GM12878 (cell line): ENCODE results near the gene ACSS1. TPM values are rescaled to one million over a fixed set of nuclear protein-coding genes. Genes with fewer than 3 reads are reported as not detected.

Source experiments
- ATAC-seq: fragments of 200-7000 bp; cut with Tn5 transposase; 3 replicates; pipeline ENCODE4 v1.9.1; 2020; ENCODE audit warnings: mild to moderate bottlenecking, moderate library complexity
- BruUV-seq: library from RNA; stranded (reverse); fragments of 400-500 nt; replicated peaks from 2 replicates; lab custom pipeline; 2021; lab: Mats Ljungman, UMichigan
- CTCF ChIA-PET: fragments of 300-600 bp; sonication (Branson Sonifier 250); formaldehyde crosslinking; extraction: SDS; loops from one replicate; lab custom pipeline; 2021; ENCODE audit warnings: inconsistent platforms; lab: Yijun Ruan, JAX
- POLR2A ChIA-PET: fragments of 350-600 bp; formaldehyde crosslinking; extraction: SDS; loops from one replicate; lab custom pipeline; 2021; ENCODE audit warnings: inconsistent platforms; lab: Charles Lee
- RAD21 ChIA-PET: fragments of 300-600 bp; sonication (Branson Sonifier 250); formaldehyde crosslinking; loops from one replicate; lab custom pipeline; 2023; ENCODE audit warnings: antibody characterized with exemption; ENCODE audit not compliant: unreplicated experiment; lab: Charles Lee
- SMC1A ChIA-PET: fragments of 300-600 bp; sonication (Branson Sonifier 250); formaldehyde crosslinking; loops from one replicate; lab custom pipeline; 2023; ENCODE audit not compliant: unreplicated experiment, uncharacterized antibody; lab: Charles Lee
- DNase-seq: peaks from one replicate; pipeline ENCODE4 v3.0.0-alpha.2; 2011; ENCODE audit warnings: low read depth, low spot score
- FAIRE-seq: peaks from 3 replicates; lab custom pipeline; 2011; peaks lifted over from hg19 to GRCh38; lab: Jason Lieb, UNC
- H2AFZ ChIP-seq: 2 replicates; pipeline ENCODE4 v1.6.0; 2011; ENCODE audit warnings: low read depth, low read length, control low read depth; ENCODE audit not compliant: control insufficient read depth
- H3K27ac ChIP-seq: 2 replicates; pipeline ENCODE4 v1.5.1; 2011; ENCODE audit warnings: control low read depth; ENCODE audit not compliant: control insufficient read depth, insufficient read depth
- H3K27me3 ChIP-seq, 2 experiments: replicated peaks in 1 of 2; 2 replicates each; pipeline versions ENCODE4 v1.6.0 to v1.6.1; 2011; ENCODE audit warnings: low read length in 1 of 2; ENCODE audit not compliant: control insufficient read depth in 2 of 2, insufficient read depth in 2 of 2
- H3K36me3 ChIP-seq, 2 experiments: 2 replicates each; pipeline ENCODE4 v1.5.1; 2011; ENCODE audit warnings: low read length in 1 of 2; ENCODE audit not compliant: control insufficient read depth in 2 of 2, insufficient read depth in 2 of 2
- H3K4me1 ChIP-seq: 2 replicates; pipeline ENCODE4 v1.6.1; 2011; ENCODE audit warnings: mild to moderate bottlenecking, low read length, moderate library complexity, mixed read lengths; ENCODE audit not compliant: control insufficient read depth, insufficient read depth
- H3K4me2 ChIP-seq: 2 replicates; pipeline ENCODE4 v1.6.0; 2011; ENCODE audit warnings: control low read depth; ENCODE audit not compliant: control insufficient read depth, insufficient read depth
- H3K4me3 ChIP-seq: fragments of 200-600 bp; sonication (generic); 2 replicates; pipeline ENCODE4 v1.5.1; 2016
- H3K79me2 ChIP-seq: 2 replicates; pipeline ENCODE4 v1.6.0; 2011; ENCODE audit warnings: low read length; ENCODE audit not compliant: control insufficient read depth, insufficient read depth
- H3K9ac ChIP-seq: 2 replicates; pipeline ENCODE4 v1.8.0; 2011; ENCODE audit warnings: low read length, control low read depth, mixed read lengths; ENCODE audit not compliant: control insufficient read depth, insufficient read depth
- H3K9me3 ChIP-seq: replicated peaks from 3 replicates; pipeline ENCODE4 v1.5.1; 2011; ENCODE audit warnings: mild to moderate bottlenecking, low read length; ENCODE audit not compliant: control insufficient read depth, insufficient read depth
- H4K20me1 ChIP-seq: 2 replicates; pipeline ENCODE4 v1.6.0; 2011; ENCODE audit not compliant: control insufficient read depth, insufficient read depth
- BACH1 ChIP-seq: fragments of 450-650 bp; IDR thresholded peaks from 2 replicates; pipeline ENCODE4 v1.6.1; 2017; ENCODE audit warnings: mild to moderate bottlenecking, borderline replicate concordance
- CREB1 ChIP-seq: IDR thresholded peaks from 2 replicates; pipeline ENCODE4 v1.6.1; 2012; ENCODE audit warnings: low read depth, mild to moderate bottlenecking, inconsistent platforms
- FOXK2 ChIP-seq: fragments of 450-650 bp; IDR thresholded peaks from 2 replicates; pipeline ENCODE4 v1.6.1; 2017; ENCODE audit warnings: mild to moderate bottlenecking, moderate library complexity
- IKZF2 ChIP-seq, 2 experiments: fragments of 450-650 bp; IDR thresholded peaks; 2 replicates each; pipeline ENCODE4 v1.6.1; 2017; ENCODE audit warnings: mild to moderate bottlenecking in 2 of 2, moderate library complexity in 2 of 2
- IRF4 ChIP-seq: IDR thresholded peaks from 2 replicates; pipeline ENCODE4 v1.6.1; 2011; ENCODE audit warnings: low read depth, low read length
- SP1 ChIP-seq: IDR thresholded peaks from one replicate; pipeline ENCODE4 v1.6.1; 2011; ENCODE audit warnings: low read depth, low read length
- SREBF2 ChIP-seq: IDR thresholded peaks from 2 replicates; pipeline ENCODE4 v1.6.1; 2012; ENCODE audit warnings: mild to moderate bottlenecking, low read length
- TCF3 ChIP-seq: IDR thresholded peaks from 2 replicates; pipeline ENCODE4 v1.6.1; 2012; ENCODE audit warnings: low read depth, mild to moderate bottlenecking, low read length, borderline replicate concordance; ENCODE audit not compliant: insufficient read depth
- ZSCAN29 ChIP-seq: fragments of 450-650 bp; IDR thresholded peaks from 2 replicates; pipeline ENCODE4 v1.6.1; 2017; ENCODE audit warnings: mild to moderate bottlenecking, moderate library complexity
- WGBS: methylation state at CpG from one replicate; pipeline ENCODE4 v1.1.6; 2016; ENCODE audit warnings: low lambda C conversion rate; ENCODE audit not compliant: insufficient replicate concordance, insufficient coverage; ENCODE audit errors: missing lambda C conversion rate; 5-methylcytosine and 5-hydroxymethylcytosine counted together
- in situ Hi-C: fragments of 300-500 bp; cut with MboI; formaldehyde crosslinking; loops from 9 replicates; pipeline ENCODE4 v1.14.3; 2018; ENCODE audit warnings: mixed read lengths
- intact Hi-C: fragments of 100-400 bp; cut with micrococcal nuclease; formaldehyde crosslinking; loops from one replicate; pipeline ENCODE4 v1.14.2; 2022; ENCODE audit not compliant: unreplicated experiment
- polyA plus RNA-seq, 11 experiments: library from polyadenylated mRNA; depleted of rRNA in 4 of 11; unstranded in 6 of 11; stranded (reverse) in 5 of 11; fragments of >200 nt; fragmentation: Nextera tagmentation in 4 of 11; fragmentation: Illumina TruSeq in 1 of 11; extraction: Ambion mirVana in 4 of 11; extraction: Trizol in 1 of 11; gene quantifications; 1 replicate in 1 of 11; 2 replicates in 10 of 11; pipeline versions ENCODE4 v1.2.1 to v1.2.3, GENCODE V29; 2011 to 2016; ENCODE audit warnings: inconsistent platforms in 2 of 11, missing spikeins in 2 of 11, low read depth in 1 of 11
- total RNA-seq, 4 experiments: library from RNA; depleted of rRNA in 3 of 4; stranded (reverse); fragments of >200 nt in 3 of 4; fragmentation: Illumina TruSeq in 1 of 4; extraction: Trizol in 1 of 4; gene quantifications; 2 replicates each; pipeline versions ENCODE4 v1.2.1 to v1.2.3, GENCODE V29; 2013 to 2021
- TF ChIP-seq, protein P1 (sequence below): IDR thresholded peaks from 2 replicates; pipeline ENCODE4 v1.6.1; 2011; ENCODE audit warnings: borderline replicate concordance, low read depth, mild to moderate bottlenecking, moderate library complexity, mixed read lengths, low read length; ENCODE audit not compliant: insufficient read depth; ENCODE audit errors: extremely low read length
- TF ChIP-seq, protein P2 (sequence below): fragments of 450-650 bp; IDR thresholded peaks from 2 replicates; pipeline ENCODE4 v1.6.1; 2018; ENCODE audit warnings: mild to moderate bottlenecking, low read depth, moderate library complexity; ENCODE audit not compliant: partially characterized antibody
- TF ChIP-seq, protein P3 (sequence below): fragments of 450-650 bp; IDR thresholded peaks from 2 replicates; pipeline ENCODE4 v1.6.1; 2014; ENCODE audit warnings: mild to moderate bottlenecking
- TF ChIP-seq, protein P4 (sequence below): IDR thresholded peaks from 2 replicates; pipeline ENCODE4 v1.6.1; 2012; ENCODE audit warnings: low read depth, low read length, improper control_type of control experiment
- TF ChIP-seq, protein P5 (sequence below): fragments of 450-650 bp; IDR thresholded peaks from 2 replicates; pipeline ENCODE4 v1.6.1; 2017; ENCODE audit warnings: mild to moderate bottlenecking, moderate library complexity

ACSS1 gene
- total and polyA plus RNA-seq, 10 of the 15 experiments (the other 5 are each of a cell fraction or from before 2014, with no cell fraction given), result 1.3 to 44.9 (median 31.1) TPM

DNA sequence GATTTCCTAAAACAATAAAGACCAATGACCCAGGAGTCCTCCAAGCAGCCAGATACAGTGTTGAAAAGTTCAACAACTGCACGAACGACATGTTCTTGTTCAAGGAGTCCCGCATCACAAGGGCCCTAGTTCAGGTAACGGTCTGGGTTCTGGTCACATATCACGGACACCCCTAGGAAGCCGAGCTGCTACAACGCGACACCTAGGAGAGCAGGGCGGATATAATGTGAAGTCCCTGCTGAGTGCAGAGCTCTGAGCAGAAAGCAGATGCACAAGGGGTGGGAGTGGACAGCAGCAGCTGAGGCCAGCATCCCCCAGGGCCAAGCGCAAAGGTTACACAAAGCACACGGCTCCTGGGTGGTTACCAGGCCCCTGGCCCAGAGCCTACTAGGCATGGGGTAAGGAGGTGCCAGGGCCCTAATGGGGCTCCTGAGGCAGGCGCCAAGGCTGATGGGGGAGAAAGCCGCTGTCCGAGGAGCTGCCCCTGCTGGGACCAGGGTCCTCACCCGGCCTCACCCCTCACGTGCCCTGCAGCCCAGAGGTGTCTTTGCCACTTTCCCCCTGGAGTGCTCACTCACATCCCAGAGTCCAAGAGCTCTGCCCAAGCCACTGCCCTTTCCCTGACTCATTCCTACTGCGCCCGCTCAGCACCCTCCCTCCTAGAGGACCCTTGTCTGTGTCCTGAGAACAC is 100.5 kb downstream of the ACSS1 start:
- Histone ChIP-seq H3K79me2 (no peaks in the 10 kb centered on the region), H3K4me1 (peaks cover 14% of the 10 kb centered on the region), H3K4me3 (no peak overlapping the region), H2AFZ (no peak overlapping the region), H3K4me2 (no peak overlapping the region), H3K9ac (no peak overlapping the region), H3K36me3 (peaks cover 0 to 7% of the 10 kb centered on the region in 2 experiments; a peak in 2 of 4 replicates), H4K20me1 (no peaks in the 10 kb centered on the region), H3K27ac (no peak overlapping the region), H3K9me3 (no peaks in the 10 kb centered on the region), H3K27me3 (no peaks in the 10 kb centered on the region)
- ATAC-seq (no peak), DNase-seq (no peak), FAIRE-seq (no peak)
- ChIA-PET CTCF (no interaction called here), SMC1A (no interaction called here), RAD21 (no interaction called here), POLR2A (no interaction called here)
- TF ChIP-seq, protein P1, sequence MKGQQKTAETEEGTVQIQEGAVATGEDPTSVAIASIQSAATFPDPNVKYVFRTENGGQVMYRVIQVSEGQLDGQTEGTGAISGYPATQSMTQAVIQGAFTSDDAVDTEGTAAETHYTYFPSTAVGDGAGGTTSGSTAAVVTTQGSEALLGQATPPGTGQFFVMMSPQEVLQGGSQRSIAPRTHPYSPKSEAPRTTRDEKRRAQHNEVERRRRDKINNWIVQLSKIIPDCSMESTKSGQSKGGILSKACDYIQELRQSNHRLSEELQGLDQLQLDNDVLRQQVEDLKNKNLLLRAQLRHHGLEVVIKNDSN, result no peak
- TF ChIP-seq IRF4 (no peak), TCF3 (no peak), CREB1 (no peak), SREBF2 (no peak), SP1 (no peak), BACH1 (no peak), IKZF2 (IDR thresholded peaks at IDR 0.05) (no peak), ZSCAN29 (no peak), FOXK2 (no peak)
- TF ChIP-seq, protein P2, sequence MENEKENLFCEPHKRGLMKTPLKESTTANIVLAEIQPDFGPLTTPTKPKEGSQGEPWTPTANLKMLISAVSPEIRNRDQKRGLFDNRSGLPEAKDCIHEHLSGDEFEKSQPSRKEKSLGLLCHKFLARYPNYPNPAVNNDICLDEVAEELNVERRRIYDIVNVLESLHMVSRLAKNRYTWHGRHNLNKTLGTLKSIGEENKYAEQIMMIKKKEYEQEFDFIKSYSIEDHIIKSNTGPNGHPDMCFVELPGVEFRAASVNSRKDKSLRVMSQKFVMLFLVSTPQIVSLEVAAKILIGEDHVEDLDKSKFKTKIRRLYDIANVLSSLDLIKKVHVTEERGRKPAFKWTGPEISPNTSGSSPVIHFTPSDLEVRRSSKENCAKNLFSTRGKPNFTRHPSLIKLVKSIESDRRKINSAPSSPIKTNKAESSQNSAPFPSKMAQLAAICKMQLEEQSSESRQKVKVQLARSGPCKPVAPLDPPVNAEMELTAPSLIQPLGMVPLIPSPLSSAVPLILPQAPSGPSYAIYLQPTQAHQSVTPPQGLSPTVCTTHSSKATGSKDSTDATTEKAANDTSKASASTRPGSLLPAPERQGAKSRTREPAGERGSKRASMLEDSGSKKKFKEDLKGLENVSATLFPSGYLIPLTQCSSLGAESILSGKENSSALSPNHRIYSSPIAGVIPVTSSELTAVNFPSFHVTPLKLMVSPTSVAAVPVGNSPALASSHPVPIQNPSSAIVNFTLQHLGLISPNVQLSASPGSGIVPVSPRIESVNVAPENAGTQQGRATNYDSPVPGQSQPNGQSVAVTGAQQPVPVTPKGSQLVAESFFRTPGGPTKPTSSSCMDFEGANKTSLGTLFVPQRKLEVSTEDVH, result no peak
- TF ChIP-seq, protein P3, sequence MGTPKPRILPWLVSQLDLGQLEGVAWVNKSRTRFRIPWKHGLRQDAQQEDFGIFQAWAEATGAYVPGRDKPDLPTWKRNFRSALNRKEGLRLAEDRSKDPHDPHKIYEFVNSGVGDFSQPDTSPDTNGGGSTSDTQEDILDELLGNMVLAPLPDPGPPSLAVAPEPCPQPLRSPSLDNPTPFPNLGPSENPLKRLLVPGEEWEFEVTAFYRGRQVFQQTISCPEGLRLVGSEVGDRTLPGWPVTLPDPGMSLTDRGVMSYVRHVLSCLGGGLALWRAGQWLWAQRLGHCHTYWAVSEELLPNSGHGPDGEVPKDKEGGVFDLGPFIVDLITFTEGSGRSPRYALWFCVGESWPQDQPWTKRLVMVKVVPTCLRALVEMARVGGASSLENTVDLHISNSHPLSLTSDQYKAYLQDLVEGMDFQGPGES, result no peak
- TF ChIP-seq, protein P4, sequence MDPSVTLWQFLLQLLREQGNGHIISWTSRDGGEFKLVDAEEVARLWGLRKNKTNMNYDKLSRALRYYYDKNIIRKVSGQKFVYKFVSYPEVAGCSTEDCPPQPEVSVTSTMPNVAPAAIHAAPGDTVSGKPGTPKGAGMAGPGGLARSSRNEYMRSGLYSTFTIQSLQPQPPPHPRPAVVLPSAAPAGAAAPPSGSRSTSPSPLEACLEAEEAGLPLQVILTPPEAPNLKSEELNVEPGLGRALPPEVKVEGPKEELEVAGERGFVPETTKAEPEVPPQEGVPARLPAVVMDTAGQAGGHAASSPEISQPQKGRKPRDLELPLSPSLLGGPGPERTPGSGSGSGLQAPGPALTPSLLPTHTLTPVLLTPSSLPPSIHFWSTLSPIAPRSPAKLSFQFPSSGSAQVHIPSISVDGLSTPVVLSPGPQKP, result no peak
- TF ChIP-seq, protein P5, sequence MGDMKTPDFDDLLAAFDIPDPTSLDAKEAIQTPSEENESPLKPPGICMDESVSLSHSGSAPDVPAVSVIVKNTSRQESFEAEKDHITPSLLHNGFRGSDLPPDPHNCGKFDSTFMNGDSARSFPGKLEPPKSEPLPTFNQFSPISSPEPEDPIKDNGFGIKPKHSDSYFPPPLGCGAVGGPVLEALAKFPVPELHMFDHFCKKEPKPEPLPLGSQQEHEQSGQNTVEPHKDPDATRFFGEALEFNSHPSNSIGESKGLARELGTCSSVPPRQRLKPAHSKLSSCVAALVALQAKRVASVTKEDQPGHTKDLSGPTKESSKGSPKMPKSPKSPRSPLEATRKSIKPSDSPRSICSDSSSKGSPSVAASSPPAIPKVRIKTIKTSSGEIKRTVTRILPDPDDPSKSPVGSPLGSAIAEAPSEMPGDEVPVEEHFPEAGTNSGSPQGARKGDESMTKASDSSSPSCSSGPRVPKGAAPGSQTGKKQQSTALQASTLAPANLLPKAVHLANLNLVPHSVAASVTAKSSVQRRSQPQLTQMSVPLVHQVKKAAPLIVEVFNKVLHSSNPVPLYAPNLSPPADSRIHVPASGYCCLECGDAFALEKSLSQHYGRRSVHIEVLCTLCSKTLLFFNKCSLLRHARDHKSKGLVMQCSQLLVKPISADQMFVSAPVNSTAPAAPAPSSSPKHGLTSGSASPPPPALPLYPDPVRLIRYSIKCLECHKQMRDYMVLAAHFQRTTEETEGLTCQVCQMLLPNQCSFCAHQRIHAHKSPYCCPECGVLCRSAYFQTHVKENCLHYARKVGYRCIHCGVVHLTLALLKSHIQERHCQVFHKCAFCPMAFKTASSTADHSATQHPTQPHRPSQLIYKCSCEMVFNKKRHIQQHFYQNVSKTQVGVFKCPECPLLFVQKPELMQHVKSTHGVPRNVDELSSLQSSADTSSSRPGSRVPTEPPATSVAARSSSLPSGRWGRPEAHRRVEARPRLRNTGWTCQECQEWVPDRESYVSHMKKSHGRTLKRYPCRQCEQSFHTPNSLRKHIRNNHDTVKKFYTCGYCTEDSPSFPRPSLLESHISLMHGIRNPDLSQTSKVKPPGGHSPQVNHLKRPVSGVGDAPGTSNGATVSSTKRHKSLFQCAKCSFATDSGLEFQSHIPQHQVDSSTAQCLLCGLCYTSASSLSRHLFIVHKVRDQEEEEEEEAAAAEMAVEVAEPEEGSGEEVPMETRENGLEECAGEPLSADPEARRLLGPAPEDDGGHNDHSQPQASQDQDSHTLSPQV, result no peak
- intact Hi-C loops, result no loop called here
- no TSS peak for BruUV-seq
- WGBS, result 98% methylated on average over 18 of the region's 18 CpGs
- in situ Hi-C loops, result no loop called here
